ENCODE measurements around the gene KRTAP10-8. TPM values are rescaled to one million over a fixed set of nuclear protein-coding genes. Genes with fewer than 3 reads are reported as not detected.

KRTAP10-8 gene
- total and polyA plus RNA-seq, 8 donors = not detected

DNA sequence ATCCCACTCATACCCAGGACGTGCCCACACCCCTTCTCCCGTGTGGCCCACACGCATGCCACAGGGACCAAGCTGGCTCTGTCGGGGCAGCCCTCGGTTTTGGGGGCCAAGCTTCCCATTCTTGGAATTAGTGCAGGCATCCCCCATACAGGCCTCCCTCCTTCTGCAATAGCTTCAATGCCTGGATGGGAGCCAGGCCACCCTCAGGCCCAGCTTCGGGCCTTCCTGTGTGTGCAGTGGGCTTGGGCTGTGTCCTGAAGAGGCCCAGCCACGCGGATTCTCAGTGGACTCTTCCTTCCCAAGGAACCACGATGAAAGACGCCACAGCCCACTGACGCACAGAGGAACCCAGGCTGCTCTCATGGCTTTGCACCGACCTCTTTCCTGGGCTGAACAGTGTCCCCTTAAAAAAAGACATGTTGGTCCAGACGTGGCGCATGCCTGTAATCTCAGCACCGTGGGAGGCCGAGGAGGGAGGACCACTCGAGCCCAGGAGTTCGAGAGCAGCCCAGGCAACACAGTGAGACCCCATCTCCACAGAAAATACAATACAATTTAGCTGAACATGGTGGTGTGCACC lies 37.7 kb downstream of the KRTAP10-8 start:
- no peaks in the 10 kb centered on the region for H3K4me1 ChIP-seq
- no peak overlapping the region for H3K4me3 ChIP-seq
- WGBS, 5 donors = 76 to 92% (median 86%) methylated on average over 7 to 18 of the region's 18 CpGs
- TF ChIP-seq EP300 (IDR thresholded peaks at IDR 0.05) (no peak), CTCF (IDR thresholded peaks at IDR 0.05) (no peak), POLR2AphosphoS5 (IDR thresholded peaks at IDR 0.05) (no peak), POLR2A (IDR thresholded peaks at IDR 0.05) (no peak)
- peaks cover 0 to 11% (median 8%) of the 10 kb centered on the region in 4 donors for H3K9me3 ChIP-seq
- intact Hi-C loops (cut with DNase I; ENCODE audit: low total_unique reads) = no loop called here
- no peak for DNase-seq
- H3K36me3 ChIP-seq = no peaks in the 10 kb centered on the region
- no peak overlapping the region for H3K27ac ChIP-seq
- peaks cover 0 to 41% (median 24%) of the 10 kb centered on the region in 3 donors for H3K27me3 ChIP-seq

- Histone ChIP-seq H3K36me3 (no peaks in the 10 kb centered on the region), H3K9me3 (peaks cover 0 to 4% (median 1%) of the 10 kb centered on the region in 4 donors), H3K4me1 (no peaks in the 10 kb centered on the region), H3K4me3 (no peak overlapping the region), H3K27me3 (peaks cover 0 to 44% (median 24%) of the 10 kb centered on the region in 3 donors), H3K27ac (no peak overlapping the region)
- no peak for DNase-seq
- 82 to 92% (median 89%) methylated on average over 20 of the region's 20 CpGs for WGBS, 5 donors
- TF ChIP-seq POLR2A (IDR thresholded peaks at IDR 0.05) = no peak
- no peak for TF ChIP-seq EP300 (IDR thresholded peaks at IDR 0.05)
- no peak for TF ChIP-seq POLR2AphosphoS5 (IDR thresholded peaks at IDR 0.05)
- TF ChIP-seq CTCF (IDR thresholded peaks at IDR 0.05) = no peak
- intact Hi-C loops (cut with DNase I; ENCODE audit: low total_unique reads) = no loop called here
Observed at GRCh38 chr21:44650265-44650972, 38.5 kb downstream of the KRTAP10-8 start.

DNA sequence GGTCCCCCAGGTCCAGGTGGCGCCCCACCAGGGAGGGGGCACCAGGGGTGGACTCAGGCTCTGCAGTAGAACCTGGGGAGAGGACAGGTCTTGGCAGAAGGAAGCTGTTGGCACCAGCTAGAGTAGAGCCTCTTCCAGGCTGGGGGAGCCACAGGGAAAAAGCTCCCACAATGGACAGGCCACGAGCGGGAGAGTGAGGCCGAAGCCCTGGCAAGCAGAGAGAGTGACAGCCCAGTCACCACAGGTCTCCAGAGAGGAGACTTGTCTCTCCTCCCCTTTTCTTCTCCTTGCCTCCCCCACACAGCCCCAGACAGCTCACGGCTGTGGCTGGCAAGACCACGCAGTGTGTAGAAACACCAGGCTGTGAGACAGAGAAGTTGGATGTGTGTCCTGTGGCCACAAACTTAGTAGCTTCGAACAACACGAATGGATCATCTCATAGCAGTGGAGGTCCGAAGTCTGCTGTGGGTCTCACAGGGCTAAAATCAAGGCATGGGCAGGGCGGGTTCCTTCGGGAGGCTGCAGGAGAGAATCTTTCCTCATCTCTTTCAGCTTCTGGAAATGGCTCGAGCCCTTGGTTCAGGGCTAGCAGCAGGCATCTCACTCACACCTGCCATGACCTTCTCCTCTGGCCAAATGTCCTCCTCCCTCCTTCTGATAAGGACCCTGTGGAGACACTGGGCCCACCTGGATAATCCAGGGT lies 39.2 kb downstream of the KRTAP10-8 start:
- Histone ChIP-seq H3K27ac (no peak overlapping the region), H3K9me3 (peaks cover 0 to 8% (median 3%) of the 10 kb centered on the region in 4 donors), H3K4me1 (no peaks in the 10 kb centered on the region), H3K27me3 (peaks cover 0 to 43% (median 24%) of the 10 kb centered on the region in 3 donors), H3K4me3 (no peak overlapping the region), H3K36me3 (no peaks in the 10 kb centered on the region)
- TF ChIP-seq EP300 (IDR thresholded peaks at IDR 0.05) (no peak), POLR2AphosphoS5 (IDR thresholded peaks at IDR 0.05) (no peak), POLR2A (IDR thresholded peaks at IDR 0.05) (no peak), CTCF (IDR thresholded peaks at IDR 0.05) (no peak)
- no peak for DNase-seq
- intact Hi-C loops (cut with DNase I; ENCODE audit: low total_unique reads) = no loop called here
- 82 to 90% (median 89%) methylated on average over 12 of the region's 12 CpGs for WGBS, 5 donors

- intact Hi-C loops (cut with DNase I; ENCODE audit: low total_unique reads) = no loop called here
- Histone ChIP-seq H3K9me3 (peaks cover 0 to 22% (median 11%) of the 10 kb centered on the region in 4 donors), H3K4me1 (no peaks in the 10 kb centered on the region), H3K36me3 (no peaks in the 10 kb centered on the region), H3K27ac (no peak overlapping the region), H3K27me3 (peaks cover 0 to 33% (median 8%) of the 10 kb centered on the region in 3 donors), H3K4me3 (no peak overlapping the region)
- peak in 1 of 2 donors; percentile 22 for DNase-seq
- TF ChIP-seq POLR2A (IDR thresholded peaks at IDR 0.05) (no peak), CTCF (IDR thresholded peaks at IDR 0.05) (no peak), EP300 (IDR thresholded peaks at IDR 0.05) (no peak), POLR2AphosphoS5 (IDR thresholded peaks at IDR 0.05) (no peak)
- WGBS, 5 donors = 60 to 71% (median 65%) methylated on average over 14 of the region's 14 CpGs
Observed at GRCh38 chr21:44653123-44653522, 41.2 kb downstream of the KRTAP10-8 start.
